Nephron (organoid): Measurements from ENCODE around the gene MARCOL.
"Not testable (repeated sequence)": the region's sequence is repeated elsewhere in the genome, so short reads cannot be mapped to it uniquely, and the experiment has no call there.

Experiments
- H3K27ac Mint-ChIP-seq, 3 experiments: 2 replicates each; pipeline ENCODE4 v1.8.0; 2020; ENCODE audit warnings: mixed read lengths in 3 of 3, mild to moderate bottlenecking in 2 of 3, moderate library complexity in 1 of 3
- H3K27me3 Mint-ChIP-seq: 2 replicates; pipeline ENCODE4 v1.8.0; 2021; ENCODE audit warnings: low read depth, mild to moderate bottlenecking, moderate library complexity, mixed read lengths
- H3K36me3 Mint-ChIP-seq: 2 replicates; pipeline ENCODE4 v1.8.0; 2020; ENCODE audit warnings: low read depth, mixed read lengths
- H3K4me1 Mint-ChIP-seq: 2 replicates; pipeline ENCODE4 v1.8.0; 2020; ENCODE audit warnings: mixed read lengths
- H3K4me3 Mint-ChIP-seq, 3 experiments: 2 replicates each; pipeline ENCODE4 v1.8.0; 2020; ENCODE audit warnings: mild to moderate bottlenecking in 3 of 3, mixed read lengths in 3 of 3, moderate library complexity in 2 of 3
- H3K9me3 Mint-ChIP-seq: 2 replicates; pipeline ENCODE4 v1.8.0; 2020; ENCODE audit warnings: mixed read lengths
- CTCF ChIP-seq, 3 experiments: fragments of 200-600 bp; sonication (generic); IDR thresholded peaks; one replicate each; pipeline ENCODE4 v1.5.0; 2021; ENCODE audit warnings: antibody characterized with exemption in 3 of 3; ENCODE audit not compliant: unreplicated experiment in 3 of 3

The MARCOL gene

DNA sequence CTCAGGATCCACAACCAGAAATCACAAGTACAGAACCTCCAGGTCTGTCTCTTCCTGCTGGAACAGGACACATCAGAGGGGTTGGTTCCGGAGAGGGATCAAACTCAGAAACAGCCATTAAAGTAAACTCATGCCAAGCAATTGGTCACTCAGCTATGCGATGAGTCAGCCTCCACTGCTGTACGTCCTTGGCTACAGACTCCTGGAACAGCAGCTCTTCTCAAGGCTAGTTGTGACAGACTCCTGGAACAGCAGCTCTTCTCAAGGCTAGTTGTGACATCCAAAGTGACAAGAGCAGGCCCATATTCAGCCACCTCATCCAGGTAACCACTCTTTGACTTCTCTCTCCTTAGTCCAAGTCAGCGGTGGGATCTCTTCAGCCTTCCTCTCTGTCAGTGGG is 30.2 kb downstream of the MARCOL start, which contains the start of gene SPINK13:
Gene SPINK13, plus strand, starts transcription at position 229 of the 400 bp plus-strand sequence. CDS start 1,279 bp downstream, outside the sequence.
- no peak for TF ChIP-seq CTCF (IDR thresholded peaks at IDR 0.05; ENCODE audit: unreplicated experiment in 3 of 3)
- H3K36me3 Mint-ChIP-seq: no peaks in the 10 kb centered on the region
- no peaks in the 10 kb centered on the region for H3K4me1 Mint-ChIP-seq
- H3K27ac Mint-ChIP-seq: no peak within 1 kb of the TSS
- no peak within 1 kb of the TSS for H3K4me3 Mint-ChIP-seq
- no peaks in the 10 kb centered on the region for H3K27me3 Mint-ChIP-seq
- peaks cover 7% of the 10 kb centered on the region for H3K9me3 Mint-ChIP-seq

GRCh38 chr5:148275129-148275528 is 36.8 kb downstream of the MARCOL start:
- not testable (repeated sequence) for H3K4me3 Mint-ChIP-seq, H3K27me3 Mint-ChIP-seq, H3K4me1 Mint-ChIP-seq, H3K27ac Mint-ChIP-seq, H3K36me3 Mint-ChIP-seq
- H3K9me3 Mint-ChIP-seq: peaks cover 36% of the 10 kb centered on the region

GRCh38 chr5:148280893-148281292 is 42.6 kb downstream of the MARCOL start:
- not testable (repeated sequence) for H3K36me3 Mint-ChIP-seq, H3K27me3 Mint-ChIP-seq, H3K4me1 Mint-ChIP-seq, H3K27ac Mint-ChIP-seq, H3K4me3 Mint-ChIP-seq
- H3K9me3 Mint-ChIP-seq: peaks cover 36% of the 10 kb centered on the region

DNA sequence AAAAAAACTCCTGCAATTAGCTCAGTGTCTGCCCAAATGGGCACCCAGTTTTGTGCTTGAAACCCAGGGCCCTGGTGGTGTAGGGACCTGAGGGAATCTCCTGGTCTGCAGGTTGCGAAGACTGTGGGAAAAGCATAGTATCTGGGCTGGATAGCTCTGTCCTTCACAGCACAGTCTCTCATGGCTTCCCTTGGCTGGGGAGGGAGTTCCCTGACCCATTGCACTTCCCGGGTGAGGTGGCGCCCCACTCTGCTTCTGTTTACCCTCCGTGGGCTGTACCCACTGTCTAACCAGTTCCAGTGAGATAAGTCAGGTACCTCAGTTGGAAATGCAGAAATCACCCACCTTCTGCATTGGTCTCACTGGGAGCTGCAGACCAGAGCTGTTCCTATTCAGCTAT is 43.0 kb downstream of the MARCOL start:
- H3K36me3 Mint-ChIP-seq, H3K4me3 Mint-ChIP-seq, H3K27me3 Mint-ChIP-seq, H3K4me1 Mint-ChIP-seq, H3K27ac Mint-ChIP-seq: not testable (repeated sequence)
- H3K9me3 Mint-ChIP-seq: peaks cover 33% of the 10 kb centered on the region

DNA sequence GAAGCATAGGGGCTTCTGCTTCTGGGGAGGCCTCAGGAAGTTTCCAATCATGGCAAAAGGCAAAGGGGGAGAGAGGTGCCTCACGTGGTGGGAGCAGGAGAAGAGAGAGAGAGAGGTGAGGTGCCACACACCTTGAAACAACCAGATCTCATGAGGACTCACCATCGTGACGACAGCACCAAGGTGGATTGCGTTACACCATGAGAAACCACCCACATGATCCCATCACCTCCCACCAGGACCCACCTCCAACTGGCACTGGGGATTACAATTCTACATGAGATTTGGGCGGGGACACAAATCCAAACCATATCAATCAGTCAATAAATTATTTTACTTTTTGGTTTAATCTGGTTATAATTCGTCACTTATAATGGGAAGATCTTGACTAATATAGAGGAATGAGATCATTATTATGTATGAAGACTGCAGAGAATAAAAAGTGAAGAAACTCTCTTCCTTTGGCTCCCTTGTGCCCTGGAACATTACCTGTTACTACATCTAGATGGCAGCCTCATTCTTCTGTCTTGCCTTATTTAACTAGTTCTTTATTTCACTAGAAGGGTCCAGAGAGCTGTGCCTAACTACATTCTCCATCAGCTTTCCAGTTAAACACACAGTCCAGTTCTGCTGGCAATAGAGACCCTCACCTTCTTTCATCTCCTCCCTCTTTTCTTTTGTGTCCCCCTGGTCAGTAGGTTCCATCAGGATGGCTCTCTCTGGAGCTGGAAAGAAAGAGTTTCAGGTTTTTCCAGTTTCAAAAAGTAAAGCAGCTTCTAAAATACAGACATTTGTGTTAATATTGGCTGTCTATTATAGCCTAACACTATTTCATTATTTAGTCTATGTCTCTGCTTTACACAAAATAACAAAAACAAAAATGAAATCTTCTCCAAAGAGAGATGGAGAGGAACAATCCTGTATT is 52.2 kb downstream of the MARCOL start:
- peak; percentile 42 to 54 (median 46) for TF ChIP-seq CTCF (IDR thresholded peaks at IDR 0.05; ENCODE audit: unreplicated experiment in 3 of 3)
- H3K9me3 Mint-ChIP-seq: no peaks in the 10 kb centered on the region
- H3K4me3 Mint-ChIP-seq: no peak overlapping the region
- no peaks in the 10 kb centered on the region for H3K27me3 Mint-ChIP-seq
- no peak overlapping the region for H3K27ac Mint-ChIP-seq
- no peaks in the 10 kb centered on the region for H3K4me1 Mint-ChIP-seq
- no peaks in the 10 kb centered on the region for H3K36me3 Mint-ChIP-seq
